ENCODE data around the gene ANXA2R. TPM values are rescaled to one million over a fixed set of nuclear protein-coding genes. Genes with fewer than 3 reads are reported as not detected.

Gene ANXA2R
- total RNA-seq, 2 experiments from 2014 or later = 39.2 to 41.1 TPM

DNA sequence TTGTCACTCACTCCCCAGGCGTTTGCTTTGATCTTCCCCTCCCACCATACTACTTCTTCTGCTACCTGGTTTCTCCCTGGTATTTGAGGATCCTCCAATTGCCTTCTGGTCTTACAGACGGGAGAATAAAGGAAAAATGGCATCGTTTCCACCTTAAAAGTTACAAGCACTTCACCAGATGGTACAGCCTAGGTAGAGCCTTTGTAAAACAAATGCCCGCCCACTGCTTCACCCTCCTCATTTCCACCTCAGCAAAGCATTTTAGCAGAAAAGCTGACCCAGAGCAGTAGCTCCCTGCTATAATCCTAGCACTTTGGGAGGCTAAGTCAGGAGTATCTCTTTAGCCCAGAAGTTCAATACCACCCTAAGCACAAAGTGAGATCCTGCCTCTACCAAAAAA lies 5.1 kb upstream of the ANXA2R start:
- no peak for ATAC-seq (ENCODE audit: low read depth)
- no peaks in the 10 kb centered on the region for H3K9me3 Mint-ChIP-seq
- no peak for DNase-seq
- H3K36me3 Mint-ChIP-seq = peaks cover 17% of the 10 kb centered on the region
- H3K4me3 Mint-ChIP-seq = no peak overlapping the region
- H3K4me1 Mint-ChIP-seq = peaks cover 26% of the 10 kb centered on the region
- no peaks in the 10 kb centered on the region for H3K27me3 Mint-ChIP-seq
- POLR2A ChIA-PET = interaction anchor here (2.1 kb wide), 1 partner anchor 20 kb away, joined by 17 read pairs; no protein-coding TSS in a partner anchor
- no peak overlapping the region for H3K27ac Mint-ChIP-seq

DNA sequence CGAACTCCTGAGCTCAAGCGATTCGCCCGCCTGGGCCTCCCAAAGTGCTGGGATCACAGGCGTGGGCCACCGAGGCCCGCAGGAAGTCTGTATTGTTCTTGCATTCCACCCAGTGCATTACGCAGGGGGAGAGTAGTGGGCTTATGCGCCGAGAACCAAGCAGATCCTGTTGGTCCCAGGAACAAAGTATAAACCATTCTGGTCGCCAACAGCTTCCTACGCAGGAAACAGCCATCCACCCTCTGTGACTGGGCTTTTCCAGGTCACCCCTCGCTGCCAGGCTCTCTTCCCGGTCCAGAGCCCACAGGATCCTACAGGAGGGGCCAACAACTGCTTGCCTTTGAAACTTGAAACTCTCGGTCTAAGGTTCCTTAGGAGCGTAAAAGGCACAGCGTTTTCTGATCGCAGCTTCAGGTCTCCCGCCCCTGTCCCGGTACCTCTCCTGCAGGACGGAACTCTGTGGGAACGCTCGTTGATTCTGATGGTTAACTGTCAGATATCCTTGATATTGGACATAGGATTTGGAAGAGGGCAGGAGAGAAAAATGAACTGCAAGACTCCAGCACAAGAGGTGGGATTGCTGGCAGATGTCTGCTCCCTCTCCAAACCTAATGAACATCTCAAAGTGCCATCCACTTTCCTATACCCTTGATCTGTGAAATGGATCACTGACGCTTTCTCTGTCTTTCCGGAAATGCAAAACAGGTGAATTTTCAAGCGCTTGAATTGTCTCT lies 4.2 kb upstream of the ANXA2R start:
- ATAC-seq (ENCODE audit: low read depth) (no peak), DNase-seq (no peak)
- Mint-ChIP-seq H3K9me3 (no peaks in the 10 kb centered on the region), H3K36me3 (peaks cover 17% of the 10 kb centered on the region), H3K4me3 (no peak overlapping the region), H3K27me3 (no peaks in the 10 kb centered on the region), H3K27ac (no peak overlapping the region), H3K4me1 (peaks cover 25% of the 10 kb centered on the region)
- POLR2A ChIA-PET = interaction anchor here (0.7 to 8.9 kb wide), 4 partner anchors 21 to 136 kb away, joined by 3 to 261 read pairs (median 17); no protein-coding TSS in a partner anchor

DNA sequence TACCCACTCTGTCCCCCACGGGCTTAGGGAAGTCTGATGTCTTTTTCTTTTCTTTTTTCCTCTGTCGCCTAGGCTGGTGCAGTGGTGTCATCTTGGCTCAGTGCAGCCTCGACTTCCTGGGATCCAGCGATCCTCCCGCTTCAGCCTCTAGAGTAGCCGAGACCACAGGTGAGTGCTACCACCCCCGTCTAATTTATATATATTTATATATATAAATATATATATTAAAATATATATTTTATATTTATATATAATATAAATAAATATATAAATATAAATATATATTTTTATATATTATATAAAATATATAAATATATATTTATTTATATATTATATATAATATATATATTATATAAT lies 3.3 kb upstream of the ANXA2R start:
- DNase-seq (no peak), ATAC-seq (ENCODE audit: low read depth) (no peak)
- H3K36me3 Mint-ChIP-seq = peaks cover 19% of the 10 kb centered on the region
- POLR2A ChIA-PET = interaction anchor here (1.3 to 8.9 kb wide), 10 partner anchors 18 to 441 kb away, joined by 3 to 594 read pairs (median 104); partner anchors contain the start of genes HMGCS1, TMEM267 and ZNF131
- H3K9me3 Mint-ChIP-seq = no peaks in the 10 kb centered on the region
- no peaks in the 10 kb centered on the region for H3K27me3 Mint-ChIP-seq
- H3K27ac Mint-ChIP-seq = peak overlapping the region; percentile 99
- H3K4me1 Mint-ChIP-seq = peaks cover 24% of the 10 kb centered on the region
- H3K4me3 Mint-ChIP-seq = peak overlapping the region; percentile 93

DNA sequence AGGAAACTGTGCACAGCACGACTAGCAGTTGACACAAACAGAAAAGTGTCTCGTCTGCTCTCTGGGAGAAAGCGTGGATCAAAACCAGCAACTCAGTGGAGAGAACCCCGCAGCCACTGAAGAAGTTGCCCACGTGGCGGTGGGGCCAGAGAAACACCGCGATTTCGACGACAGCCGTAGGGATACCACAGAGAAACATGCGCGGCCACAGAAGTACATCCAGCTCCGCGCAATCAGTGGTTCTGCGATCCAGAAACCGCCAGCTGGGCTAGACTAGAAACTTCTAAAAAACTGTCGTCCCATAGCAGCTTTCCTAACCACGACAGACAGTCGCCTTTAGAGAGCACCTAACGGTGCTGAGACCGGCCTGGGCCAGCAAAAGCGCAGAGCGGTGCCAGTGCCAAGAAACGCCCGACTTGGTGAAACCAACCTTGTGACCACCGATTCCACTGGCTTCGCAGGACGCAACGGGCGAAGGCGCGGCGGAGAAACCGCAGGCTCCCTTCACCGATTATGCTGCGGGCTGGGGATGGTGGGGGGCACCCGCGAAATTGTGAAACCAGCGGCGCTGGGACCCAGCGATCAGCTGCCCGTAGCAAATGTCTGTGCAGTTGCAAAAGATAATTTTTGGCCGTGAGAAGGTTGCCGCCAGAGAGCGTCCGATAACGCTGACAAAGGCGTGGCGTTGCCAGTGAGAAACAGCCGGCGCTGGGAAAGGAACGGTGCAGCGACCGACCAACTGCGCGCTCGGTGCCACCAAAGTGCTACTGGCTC lies 2.7 kb upstream of the ANXA2R start:
- peak; percentile 21 for ATAC-seq (ENCODE audit: low read depth)
- Mint-ChIP-seq H3K4me1 (peaks cover 26% of the 10 kb centered on the region), H3K27ac (peak overlapping the region; percentile 99), H3K36me3 (peaks cover 19% of the 10 kb centered on the region), H3K9me3 (no peaks in the 10 kb centered on the region), H3K27me3 (no peaks in the 10 kb centered on the region), H3K4me3 (peak overlapping the region; percentile 93)
- DNase-seq = peak; percentile 82
- POLR2A ChIA-PET = interaction anchor here (0.7 to 8.9 kb wide), 16 partner anchors 9 to 442 kb away, joined by 3 to 594 read pairs (median 20); partner anchors contain the start of genes HMGCS1, TMEM267 and ZNF131

DNA sequence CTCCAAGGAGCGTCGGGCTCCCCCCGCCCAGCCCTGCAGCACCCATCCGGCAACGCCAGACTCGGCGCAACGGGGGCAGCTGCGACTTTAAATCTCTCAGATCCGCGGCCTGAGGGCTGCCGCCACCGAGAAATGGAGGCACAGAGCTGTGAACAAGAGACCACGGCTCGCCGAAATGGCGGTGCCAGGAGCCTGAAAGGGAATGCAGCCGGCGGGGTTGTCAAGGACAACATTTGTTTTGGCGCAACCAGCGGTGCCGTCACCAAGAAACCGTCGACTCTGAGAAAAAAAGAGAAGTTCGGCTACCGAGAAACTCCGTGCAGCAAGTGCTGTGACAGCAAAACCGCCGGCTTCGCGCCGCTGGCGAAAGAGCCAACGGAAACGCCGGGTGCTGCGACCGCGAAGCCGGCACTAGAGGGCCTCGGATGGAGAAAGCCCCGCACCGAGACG lies 2.1 kb upstream of the ANXA2R start:
- H3K36me3 Mint-ChIP-seq = peaks cover 19% of the 10 kb centered on the region
- peak overlapping the region; percentile 99 for H3K27ac Mint-ChIP-seq
- POLR2A ChIA-PET = interaction anchor here (1.0 to 8.9 kb wide), 18 partner anchors 9 to 442 kb away, joined by 3 to 594 read pairs (median 14); partner anchors contain the start of genes HMGCS1, TMEM267 and ZNF131
- peak; percentile 15 for ATAC-seq (ENCODE audit: low read depth)
- H3K4me1 Mint-ChIP-seq = peaks cover 30% of the 10 kb centered on the region
- peak overlapping the region; percentile 93 for H3K4me3 Mint-ChIP-seq
- no peaks in the 10 kb centered on the region for H3K27me3 Mint-ChIP-seq
- no peaks in the 10 kb centered on the region for H3K9me3 Mint-ChIP-seq
- DNase-seq = peak; percentile 88

DNA sequence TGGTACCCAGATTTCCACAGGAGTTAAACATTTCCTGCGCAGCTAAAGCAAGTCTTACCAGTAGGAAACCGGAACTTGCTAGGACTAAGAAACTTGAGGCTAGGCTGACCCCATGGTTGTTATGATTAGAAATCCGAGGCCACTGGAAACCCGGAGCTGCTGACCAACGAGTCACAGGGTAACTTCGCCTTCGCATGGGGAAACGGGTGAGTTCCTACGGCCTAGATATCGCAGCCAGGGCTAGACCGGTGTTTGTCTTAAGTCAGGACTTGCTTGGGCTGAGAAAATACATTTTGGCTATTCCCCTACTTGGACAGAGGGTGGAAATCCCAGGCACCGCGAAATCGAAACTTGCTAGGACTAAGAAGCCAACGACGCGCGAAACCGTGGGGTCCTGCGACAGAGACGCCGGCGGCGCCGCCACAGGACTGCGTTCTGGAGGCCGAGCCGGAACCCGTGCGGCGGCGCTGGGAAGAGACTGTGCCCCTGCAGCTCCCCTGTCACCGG lies 1.6 kb upstream of the ANXA2R start:
- peaks cover 34% of the 10 kb centered on the region for H3K4me1 Mint-ChIP-seq
- H3K36me3 Mint-ChIP-seq = peaks cover 17% of the 10 kb centered on the region
- no peak for DNase-seq

DNA sequence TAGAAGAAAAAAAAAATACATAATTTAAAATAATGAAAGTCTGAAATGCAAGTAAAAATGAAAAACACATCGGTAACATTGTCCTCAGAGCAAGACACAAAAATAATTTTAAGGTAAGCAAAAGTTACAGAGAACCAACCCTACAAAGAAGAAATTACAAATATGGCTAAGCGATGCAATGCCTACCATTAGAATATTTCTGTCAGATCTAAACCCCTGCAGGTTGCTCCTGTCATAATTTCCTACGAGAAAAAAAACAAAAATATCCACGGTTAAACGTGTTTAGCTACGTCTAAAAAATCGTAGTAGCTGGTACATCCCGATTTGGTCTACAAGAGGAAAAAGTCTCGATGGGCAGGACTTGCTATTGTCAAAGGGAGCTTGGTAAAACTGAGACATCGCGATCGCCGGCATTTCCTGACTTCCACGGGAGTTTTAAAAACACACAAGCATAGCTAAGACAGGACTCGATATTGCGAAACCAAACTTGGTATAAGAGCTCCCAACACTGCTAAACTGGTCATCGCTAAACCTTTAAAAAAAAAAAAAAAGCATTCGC lies 1.1 kb upstream of the ANXA2R start:
- no peaks in the 10 kb centered on the region for H3K27me3 Mint-ChIP-seq
- peak overlapping the region; percentile 93 for H3K4me3 Mint-ChIP-seq
- DNase-seq = no peak
- ATAC-seq (ENCODE audit: low read depth) = no peak
- H3K36me3 Mint-ChIP-seq = peaks cover 13% of the 10 kb centered on the region
- H3K4me1 Mint-ChIP-seq = peaks cover 33% of the 10 kb centered on the region
- no peaks in the 10 kb centered on the region for H3K9me3 Mint-ChIP-seq
- POLR2A ChIA-PET = interaction anchor here (0.6 to 8.9 kb wide), 25 partner anchors 8 to 443 kb away, joined by 3 to 594 read pairs (median 6); partner anchors contain the start of genes HMGCS1, TMEM267 and ZNF131
- peak overlapping the region; percentile 99 for H3K27ac Mint-ChIP-seq

More for the DNA sequence above, 1.6 kb upstream of the ANXA2R start:
- Mint-ChIP-seq H3K27me3 (no peaks in the 10 kb centered on the region), H3K27ac (peak overlapping the region; percentile 99), H3K4me3 (peak overlapping the region; percentile 93), H3K9me3 (no peaks in the 10 kb centered on the region)
- POLR2A ChIA-PET = interaction anchor here (0.6 to 8.9 kb wide), 24 partner anchors 8 to 443 kb away, joined by 3 to 594 read pairs (median 6); partner anchors contain the start of genes HMGCS1, TMEM267 and ZNF131
- ATAC-seq (ENCODE audit: low read depth) = peak; percentile 17

DNA sequence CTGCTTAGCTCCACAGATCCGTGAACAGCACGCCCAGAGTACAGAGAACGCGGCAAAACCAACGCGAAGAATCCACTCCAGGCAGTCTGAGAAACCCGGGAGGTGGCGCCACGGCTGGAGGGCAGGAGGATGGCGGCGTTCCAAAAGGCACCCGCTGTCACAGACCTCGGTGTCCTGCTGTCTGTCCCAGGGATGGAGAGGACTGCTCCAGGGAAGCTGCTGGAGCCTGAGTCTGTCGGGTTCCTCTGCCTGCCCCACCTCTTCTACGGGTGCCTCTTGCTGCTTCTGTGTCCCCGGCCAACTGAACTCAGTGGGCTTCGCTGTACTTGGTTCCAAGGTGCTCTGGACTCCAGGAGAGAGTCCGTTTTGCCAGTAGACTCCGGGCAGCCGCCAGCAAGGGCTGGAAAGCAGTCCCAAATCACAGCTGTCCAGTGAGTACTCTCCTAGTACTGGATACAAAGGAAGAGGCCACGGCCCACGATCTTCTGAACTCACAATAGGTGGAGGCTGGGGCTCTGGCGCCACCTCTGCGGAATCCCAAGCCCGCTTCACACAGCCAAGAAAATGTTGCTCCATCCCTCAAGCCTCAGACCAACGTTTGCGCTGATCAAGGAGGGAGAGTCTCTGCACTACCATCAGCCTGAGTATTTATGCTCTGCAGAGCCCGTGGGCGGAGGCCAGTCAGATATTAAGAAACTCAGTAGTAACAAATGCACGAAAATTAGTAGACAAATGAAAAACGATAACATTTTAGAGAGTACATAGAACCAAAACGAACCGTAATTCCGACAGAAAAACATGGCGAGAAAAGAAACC lies 440 bp downstream of the ANXA2R start:
- Mint-ChIP-seq H3K9me3 (no peaks in the 10 kb centered on the region), H3K4me3 (peak overlapping the region; percentile 93), H3K36me3 (peaks cover 10% of the 10 kb centered on the region), H3K4me1 (peaks cover 34% of the 10 kb centered on the region), H3K27ac (peak overlapping the region; percentile 99), H3K27me3 (no peaks in the 10 kb centered on the region)
- POLR2A ChIA-PET = interaction anchor here (0.8 to 8.9 kb wide), 13 partner anchors 13 to 444 kb away, joined by 3 to 594 read pairs (median 16); partner anchors contain the start of genes TMEM267 and ZNF131
- ATAC-seq (ENCODE audit: low read depth) (peak; percentile 6), DNase-seq (peak; percentile 73)

DNA sequence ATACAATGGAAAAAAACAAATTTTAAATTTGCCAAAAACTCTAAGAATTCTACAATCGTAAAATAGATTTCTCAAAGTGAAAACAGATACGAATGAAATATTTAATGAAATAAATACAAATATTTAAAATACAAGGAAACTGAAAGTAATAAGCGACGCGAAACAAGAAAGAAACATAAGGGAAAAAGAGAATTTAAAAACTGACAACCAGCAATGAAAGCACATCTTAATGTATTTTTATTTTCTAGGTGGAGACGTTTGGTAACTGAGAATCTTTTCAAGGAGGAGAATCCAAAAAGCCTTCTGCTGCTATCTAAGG lies 1.0 kb downstream of the ANXA2R start:
- peak overlapping the region; percentile 93 for H3K4me3 Mint-ChIP-seq
- no peak for ATAC-seq (ENCODE audit: low read depth)

DNA sequence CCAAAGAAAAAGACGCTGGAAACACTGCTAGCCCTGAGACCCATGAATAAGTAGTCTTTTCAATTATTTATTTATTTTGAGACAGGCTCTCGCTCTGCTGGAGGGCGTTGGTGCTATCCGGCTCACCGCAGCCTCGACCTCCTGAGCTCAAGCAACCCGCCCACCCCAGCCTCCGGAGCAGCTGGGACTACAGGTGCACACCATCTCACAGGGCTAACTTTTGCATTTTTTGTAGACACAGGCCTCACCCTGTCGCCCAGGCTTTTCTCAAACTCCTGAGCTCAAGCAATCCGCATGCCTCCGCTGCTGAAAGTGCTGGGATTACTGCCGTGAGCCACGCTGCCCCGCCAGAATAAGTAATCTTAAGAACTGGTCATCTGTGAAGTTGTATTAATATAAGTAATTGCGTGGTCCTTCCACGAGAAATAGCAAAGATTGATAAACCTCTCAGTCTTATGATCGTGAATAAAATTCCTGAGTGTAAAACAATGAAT lies 1.6 kb downstream of the ANXA2R start:
- Mint-ChIP-seq H3K27ac (peak overlapping the region; percentile 94), H3K36me3 (peaks cover 6% of the 10 kb centered on the region), H3K4me1 (peaks cover 37% of the 10 kb centered on the region), H3K9me3 (no peaks in the 10 kb centered on the region), H3K4me3 (peak overlapping the region; percentile 90), H3K27me3 (no peaks in the 10 kb centered on the region)
- peak; percentile 66 for DNase-seq
- POLR2A ChIA-PET = interaction anchor here (1.0 to 8.9 kb wide), 15 partner anchors 9 to 445 kb away, joined by 3 to 594 read pairs (median 10); partner anchors contain the start of genes HMGCS1, TMEM267 and ZNF131
- no peak for ATAC-seq (ENCODE audit: low read depth)

More for the DNA sequence above, 1.0 kb downstream of the ANXA2R start:
- peaks cover 37% of the 10 kb centered on the region for H3K4me1 Mint-ChIP-seq
- H3K27me3 Mint-ChIP-seq = no peaks in the 10 kb centered on the region
- POLR2A ChIA-PET = interaction anchor here (1.0 to 8.9 kb wide), 10 partner anchors 12 to 130 kb away, joined by 3 to 594 read pairs (median 94); partner anchors contain the start of gene ZNF131
- no peaks in the 10 kb centered on the region for H3K9me3 Mint-ChIP-seq
- peak overlapping the region; percentile 99 for H3K27ac Mint-ChIP-seq
- no peak for DNase-seq
- H3K36me3 Mint-ChIP-seq = peaks cover 6% of the 10 kb centered on the region

DNA sequence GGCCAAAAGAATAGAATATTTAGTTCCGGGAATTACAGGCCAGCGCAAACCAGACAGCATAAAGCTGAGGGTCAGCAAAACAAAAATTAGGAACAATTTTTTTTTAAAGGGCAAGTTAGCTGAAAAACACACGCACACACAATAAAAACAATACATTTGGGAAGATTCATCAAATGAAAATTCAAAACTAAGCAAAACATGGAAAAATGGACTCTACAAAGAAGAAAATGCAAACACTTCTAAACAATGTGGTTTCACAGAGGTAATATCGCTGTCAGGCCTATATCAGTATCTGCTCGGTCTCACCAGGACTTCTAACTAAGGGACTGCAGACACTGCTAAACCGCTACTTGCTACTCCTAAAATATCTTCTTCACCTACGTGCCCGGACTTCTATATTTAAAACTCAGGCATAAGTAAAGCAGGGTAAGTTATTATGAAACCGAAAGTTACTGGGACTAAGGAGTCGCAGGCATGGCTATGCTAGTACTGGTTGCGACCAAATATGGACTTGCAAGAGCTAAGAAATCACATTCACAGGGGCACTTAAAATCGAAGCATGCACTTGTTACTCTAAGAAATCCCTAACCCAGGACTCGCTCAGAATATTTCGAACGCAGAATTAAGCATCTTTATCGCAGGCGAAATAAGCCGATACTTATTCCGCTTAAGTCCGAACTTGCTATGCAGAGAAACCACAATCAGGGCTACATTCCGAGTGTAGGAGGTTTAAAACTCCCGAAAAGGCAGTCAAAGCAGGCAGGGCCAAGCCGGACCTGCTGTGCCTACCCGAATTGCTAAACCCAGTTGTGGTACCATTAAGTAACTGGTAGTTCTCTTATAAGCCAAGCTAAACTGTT lies 2.3 kb downstream of the ANXA2R start:
- Mint-ChIP-seq H3K27me3 (no peaks in the 10 kb centered on the region), H3K4me3 (peak overlapping the region; percentile 90), H3K36me3 (peaks cover 6% of the 10 kb centered on the region), H3K9me3 (no peaks in the 10 kb centered on the region), H3K27ac (peak overlapping the region; percentile 94), H3K4me1 (peaks cover 35% of the 10 kb centered on the region)
- ATAC-seq (ENCODE audit: low read depth) = peak; percentile 31
- POLR2A ChIA-PET = interaction anchor here (1.0 to 8.9 kb wide), 14 partner anchors 9 to 446 kb away, joined by 3 to 594 read pairs (median 10); partner anchors contain the start of genes HMGCS1, TMEM267 and ZNF131
- no peak for DNase-seq

Measured in activated naive CD8-positive, alpha-beta T cell treated with anti-CD3 and anti-CD28 coated beads, Interleukin-2, amount 10 ng/mL, durations not matched to agents 7 days and 5 days (primary cell).